WTC11 (cell line): ENCODE measurements around the gene LGMN. TPM values are rescaled to one million over a fixed set of nuclear protein-coding genes. Genes with fewer than 3 reads are reported as not detected.

Source experiments
- ATAC-seq: fragments of 200-7000 bp; cut with Tn5 transposase; 2 replicates; pipeline ENCODE4 v1.10.0; 2021; ENCODE audit warnings: mild to moderate bottlenecking, moderate library complexity
- CTCF ChIA-PET: fragments of 300-600 bp; sonication (Branson Sonifier 250); formaldehyde crosslinking; loops from one replicate; lab custom pipeline; 2021; ENCODE audit warnings: antibody characterized with exemption; lab: Charles Lee
- POLR2A ChIA-PET: fragments of 350-600 bp; sonication (Branson Sonifier 250); formaldehyde crosslinking; loops from one replicate; lab custom pipeline; 2021; ENCODE audit warnings: antibody characterized with exemption; lab: Charles Lee
- DNase-seq: peaks from one replicate; pipeline ENCODE4 v3.0.0; 2021; ENCODE audit warnings: low spot score
- H3K27ac Mint-ChIP-seq: 2 replicates; pipeline ENCODE4 v1.8.0; 2021; ENCODE audit warnings: mixed read lengths
- H3K27me3 Mint-ChIP-seq: 2 replicates; pipeline ENCODE4 v1.8.0; 2021; ENCODE audit warnings: low read depth, mild to moderate bottlenecking, moderate library complexity, mixed read lengths
- H3K36me3 Mint-ChIP-seq: 2 replicates; pipeline ENCODE4 v1.8.0; 2021; ENCODE audit warnings: mixed read lengths
- H3K4me1 Mint-ChIP-seq: 2 replicates; pipeline ENCODE4 v1.8.0; 2022; ENCODE audit warnings: mixed read lengths
- H3K4me3 Mint-ChIP-seq: 2 replicates; pipeline ENCODE4 v1.8.0; 2021; ENCODE audit warnings: mild to moderate bottlenecking, moderate library complexity, mixed read lengths
- H3K9me3 Mint-ChIP-seq: 2 replicates; pipeline ENCODE4 v1.8.0; 2021; ENCODE audit warnings: mixed read lengths
- AFF4 ChIP-seq: sonication (generic); formaldehyde crosslinking; IDR thresholded peaks from 2 replicates; pipeline ENCODE4 v1.8.1; 2023; ENCODE audit warnings: mild to moderate bottlenecking, missing genetic modification reagents, borderline replicate concordance
- ATF3 ChIP-seq: sonication (generic); formaldehyde crosslinking; conservative IDR thresholded peaks from 2 replicates; pipeline ENCODE4 v1.8.1; 2022; ENCODE audit warnings: mild to moderate bottlenecking, missing genetic modification reagents
- CREM ChIP-seq: sonication (generic); formaldehyde crosslinking; IDR thresholded peaks from 2 replicates; pipeline ENCODE4 v1.8.1; 2022; ENCODE audit warnings: mild to moderate bottlenecking, missing genetic modification reagents, moderate library complexity
- E2F1 ChIP-seq: sonication (generic); formaldehyde crosslinking; IDR thresholded peaks from 2 replicates; pipeline ENCODE4 v1.8.0; 2022; ENCODE audit warnings: mild to moderate bottlenecking, missing genetic modification reagents
- EMX1 ChIP-seq: fragments of 250-450 bp; sonication (Bioruptor Pico); IDR thresholded peaks from 2 replicates; pipeline ENCODE4 v1.8.0; 2021; ENCODE audit warnings: mild to moderate bottlenecking
- FOXP4 ChIP-seq: sonication (generic); formaldehyde crosslinking; IDR thresholded peaks from 2 replicates; pipeline ENCODE4 v1.8.0; 2022; ENCODE audit warnings: mild to moderate bottlenecking, missing genetic modification reagents
- GRHL2 ChIP-seq: fragments of 250-450 bp; sonication (Bioruptor Pico); IDR thresholded peaks from 2 replicates; pipeline ENCODE4 v1.8.0; 2022; ENCODE audit warnings: mild to moderate bottlenecking, moderate library complexity; ENCODE audit not compliant: insufficient replicate concordance, severe bottlenecking
- KAT7 ChIP-seq: sonication (generic); formaldehyde crosslinking; IDR thresholded peaks from 2 replicates; pipeline ENCODE4 v1.8.1; 2023; ENCODE audit warnings: missing genetic modification reagents, mild to moderate bottlenecking, borderline replicate concordance
- PREB ChIP-seq: sonication (generic); formaldehyde crosslinking; IDR thresholded peaks from 2 replicates; pipeline ENCODE4 v1.8.1; 2022; ENCODE audit warnings: mild to moderate bottlenecking, missing genetic modification reagents, moderate library complexity, borderline replicate concordance
- SMAD4 ChIP-seq: sonication (generic); formaldehyde crosslinking; IDR thresholded peaks from 2 replicates; pipeline ENCODE4 v1.8.0; 2022; ENCODE audit warnings: mild to moderate bottlenecking, missing genetic modification reagents
- STAT6 ChIP-seq: sonication (generic); formaldehyde crosslinking; conservative IDR thresholded peaks from 2 replicates; pipeline ENCODE4 v1.8.1; 2023; ENCODE audit warnings: mild to moderate bottlenecking, low read depth, missing genetic modification reagents, moderate library complexity
- ZNF232 ChIP-seq: sonication (generic); formaldehyde crosslinking; IDR thresholded peaks from 2 replicates; pipeline ENCODE4 v1.8.0; 2022; ENCODE audit warnings: mild to moderate bottlenecking, missing genetic modification reagents
- ZNF416 ChIP-seq: fragments of 250-450 bp; sonication (Bioruptor Pico); IDR thresholded peaks from 2 replicates; pipeline ENCODE4 v1.9.0; 2021; ENCODE audit warnings: mild to moderate bottlenecking, inconsistent platforms
- ZNF671 ChIP-seq: fragments of 250-450 bp; sonication (Bioruptor Pico); IDR thresholded peaks from 2 replicates; pipeline ENCODE4 v1.8.0; 2021; ENCODE audit warnings: mild to moderate bottlenecking
- total RNA-seq: library from RNA; stranded (reverse); gene quantifications from 3 replicates; pipeline ENCODE4 v1.2.3, GENCODE V29; 2021

Gene LGMN
- total RNA-seq, 1 experiment from 2014 or later, result 55.7 TPM

- Mint-ChIP-seq H3K4me1 (peaks cover 14% of the 10 kb centered on the region), H3K4me3 (no peak overlapping the region)
- TF ChIP-seq EMX1 (CRISPR knock-in tag) (no peak), KAT7 (CRISPR knock-in tag) (no peak), CREM (CRISPR knock-in tag) (no peak), E2F1 (CRISPR knock-in tag) (no peak), ZNF671 (CRISPR knock-in tag) (no peak), PREB (CRISPR knock-in tag) (no peak), AFF4 (CRISPR knock-in tag) (no peak), STAT6 (no peak), SMAD4 (CRISPR knock-in tag) (no peak), ZNF232 (no peak), GRHL2 (CRISPR knock-in tag) (no peak), ATF3 (CRISPR knock-in tag) (no peak), FOXP4 (no peak), ZNF416 (CRISPR knock-in tag) (no peak)
- TF ChIP-seq, all 79 proteins: peak for 0
- ChIA-PET POLR2A (no interaction called here), CTCF (interaction anchor here (1.5 kb wide), 2 partner anchors 15 to 20 kb away, joined by 3 to 5 read pairs; no protein-coding TSS in a partner anchor)
- Mint-ChIP-seq H3K27me3 (no peaks in the 10 kb centered on the region; the same call in 1 of the 2 replicates), H3K9me3 (no peaks in the 10 kb centered on the region), H3K36me3 (no peaks in the 10 kb centered on the region; the same call in 1 of the 2 replicates), H3K27ac (no peak overlapping the region)
- ATAC-seq (no peak), DNase-seq (no peak)
These were observed 82.2 kb downstream of the LGMN start for GRCh38 chr14:92666251-92666650.
